DMS114 treated with DMSO at 0.1 percent for 48 hours (cell line): Measurements from ENCODE around the gene CACNA1E.

ENCODE experiments used
- DNase-seq: peaks from one replicate; lab custom pipeline; 2025; ENCODE audit not compliant: unreplicated experiment; lab: John Stamatoyannopoulos, UW

Gene CACNA1E

DNA sequence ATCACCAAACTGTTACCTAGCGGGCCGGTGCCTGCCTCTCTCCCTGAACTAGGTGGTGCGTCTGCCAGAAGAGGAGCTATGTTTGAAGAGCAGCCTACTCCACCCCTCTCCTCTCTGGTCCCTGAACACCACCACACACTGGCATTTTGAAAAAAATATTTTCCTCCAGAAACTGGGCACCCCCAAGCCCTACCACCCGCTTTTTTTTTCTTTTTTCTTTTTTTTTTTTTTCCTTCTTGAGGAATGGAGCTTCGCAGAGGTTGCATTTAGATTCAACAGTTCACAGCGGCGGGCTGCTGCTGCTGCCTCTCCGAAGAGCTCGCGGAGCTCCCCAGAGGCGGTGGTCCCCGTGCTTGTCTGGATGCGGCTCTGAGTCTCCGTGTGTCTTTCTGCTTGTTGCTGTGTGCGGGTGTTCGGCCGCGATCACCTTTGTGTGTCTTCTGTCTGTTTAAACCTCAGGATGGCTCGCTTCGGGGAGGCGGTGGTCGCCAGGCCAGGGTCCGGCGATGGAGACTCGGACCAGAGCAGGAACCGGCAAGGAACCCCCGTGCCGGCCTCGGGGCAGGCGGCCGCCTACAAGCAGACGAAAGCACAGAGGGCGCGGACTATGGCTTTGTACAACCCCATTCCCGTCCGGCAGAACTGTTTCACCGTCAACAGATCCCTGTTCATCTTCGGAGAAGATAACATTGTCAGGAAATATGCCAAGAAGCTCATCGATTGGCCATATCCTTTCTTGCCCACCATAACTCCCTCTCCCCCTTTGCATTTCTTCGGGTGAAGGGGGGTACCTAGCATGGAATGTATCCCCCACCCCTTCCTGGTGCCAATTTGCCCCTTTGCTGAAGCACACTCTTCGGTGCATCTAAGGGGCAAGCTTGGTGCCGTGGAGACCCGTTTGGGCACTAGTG, at the start of gene CACNA1E:
CACNA1E (plus strand) TSS at position 233 of the 911 bp plus-strand sequence; CDS start at position 461, 228 bp downstream.
- DNase-seq, result no peak

- DNase-seq, result no peak
Measured at GRCh38 chr1:181433931-181434330, 49.4 kb upstream of the CACNA1E start.

DNA sequence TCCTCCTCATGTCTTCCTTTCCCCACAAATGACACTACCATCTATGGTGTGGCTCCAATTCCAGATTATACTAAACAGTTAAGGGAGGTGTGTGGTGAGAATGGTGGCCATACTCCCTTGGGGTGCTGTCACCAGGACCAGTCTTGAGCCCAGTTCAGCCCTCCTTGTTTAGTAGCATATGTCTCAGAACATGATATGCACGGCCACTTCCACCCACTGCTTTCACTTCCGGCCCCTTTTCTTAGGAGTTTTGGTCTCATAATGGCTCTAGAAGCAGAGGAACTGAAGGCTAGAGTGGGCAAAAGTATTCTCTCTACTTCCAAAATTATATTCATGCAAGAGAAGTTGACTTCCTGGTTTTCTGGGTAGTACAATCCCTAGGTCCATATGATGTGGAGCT, 45.3 kb upstream of the CACNA1E start:
- DNase-seq, result no peak

DNA sequence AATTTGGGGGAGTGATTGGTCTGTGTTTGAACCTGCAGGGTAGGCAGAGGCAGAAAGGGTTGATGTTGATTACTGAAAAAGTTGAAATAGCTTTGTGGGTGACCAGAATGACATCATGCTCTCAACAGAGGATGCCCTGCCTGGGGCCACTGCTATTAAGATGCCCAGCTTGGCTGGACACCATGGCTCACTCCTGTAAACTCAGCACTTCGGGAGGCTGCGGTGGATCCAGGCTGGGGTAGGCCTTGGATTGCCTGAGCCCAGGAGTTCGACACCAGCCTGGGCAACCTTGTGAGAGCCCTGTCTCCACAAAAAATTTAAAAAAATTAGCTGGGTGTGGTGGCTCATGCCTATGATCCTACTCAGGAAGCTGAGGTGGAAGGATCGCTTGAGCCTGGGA, 42.8 kb upstream of the CACNA1E start:
- DNase-seq, result no peak

- no peak for DNase-seq
Measured at GRCh38 chr1:181442181-181442525, 41.2 kb upstream of the CACNA1E start.

GRCh38 chr1:181443231-181443853, 40.0 kb upstream of the CACNA1E start:
- DNase-seq, result no peak

- no peak for DNase-seq
Measured at GRCh38 chr1:181445436-181445835, 37.9 kb upstream of the CACNA1E start.

DNA sequence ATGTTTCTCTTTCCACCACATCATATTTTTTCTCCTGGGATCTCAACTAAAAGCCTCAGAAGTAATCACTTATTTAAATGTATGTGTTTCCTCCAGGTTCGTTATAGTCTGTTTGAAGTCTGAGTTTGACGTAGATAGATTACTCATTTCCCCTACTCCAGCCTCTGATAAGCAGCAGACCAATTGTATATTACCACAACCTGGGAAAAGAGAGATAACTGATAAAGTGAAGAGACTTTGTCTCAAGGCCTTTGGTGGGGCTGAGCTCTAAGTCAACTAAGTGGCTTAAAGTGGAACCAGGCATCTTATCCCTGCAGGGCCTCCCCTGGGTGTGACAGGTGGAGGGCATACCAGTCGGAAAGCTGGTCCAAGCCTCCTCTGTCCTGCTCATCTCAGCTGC, 34.9 kb upstream of the CACNA1E start:
- no peak for DNase-seq

DNA sequence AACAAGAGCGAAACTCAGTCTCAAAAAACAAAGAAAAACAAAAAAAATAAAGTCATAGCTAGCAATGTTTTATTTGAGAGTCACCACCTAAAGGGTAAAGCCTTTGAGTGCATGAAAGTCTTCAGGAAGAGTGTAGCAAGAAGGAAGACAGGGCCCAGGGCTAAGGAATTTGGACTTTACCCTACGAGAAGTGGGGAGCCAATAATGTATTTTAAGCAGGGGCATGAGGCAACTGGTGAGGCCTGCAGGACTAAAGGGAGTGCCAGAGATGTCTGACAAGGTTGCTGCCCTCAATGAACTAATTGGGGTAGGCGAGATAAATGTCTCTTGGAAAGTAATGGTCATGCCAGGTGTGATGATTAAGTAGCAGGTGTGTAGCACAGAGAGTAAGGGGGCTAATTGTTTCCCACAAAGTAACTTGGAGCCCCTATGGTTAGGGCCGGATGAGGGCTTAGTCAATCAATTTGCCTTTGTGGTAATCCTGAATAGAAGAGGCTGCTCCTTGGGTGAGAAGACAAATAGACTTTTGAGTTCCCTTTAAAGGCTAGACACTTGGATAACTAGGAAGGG, 31.6 kb upstream of the CACNA1E start:
- no peak for DNase-seq

DNA sequence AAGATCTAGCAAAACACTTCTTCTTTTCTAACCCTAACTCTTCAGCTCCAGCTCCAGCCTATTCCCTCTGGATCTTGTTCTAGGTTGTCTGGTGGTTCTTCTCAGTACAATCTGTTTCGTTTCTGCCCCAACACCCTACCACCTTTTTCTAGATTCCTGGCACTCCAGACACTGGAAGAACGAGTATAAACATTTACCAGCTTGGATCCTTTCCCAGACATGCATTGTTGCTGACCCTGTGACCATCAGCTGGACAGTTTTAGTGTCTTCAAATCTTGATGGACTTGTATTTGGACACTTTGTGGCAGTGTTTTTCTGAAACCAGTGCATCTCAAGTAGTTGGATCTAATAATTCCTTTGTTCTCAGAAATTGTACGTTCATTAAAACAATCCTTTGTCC, 30.6 kb upstream of the CACNA1E start:
- DNase-seq, result no peak

DNA sequence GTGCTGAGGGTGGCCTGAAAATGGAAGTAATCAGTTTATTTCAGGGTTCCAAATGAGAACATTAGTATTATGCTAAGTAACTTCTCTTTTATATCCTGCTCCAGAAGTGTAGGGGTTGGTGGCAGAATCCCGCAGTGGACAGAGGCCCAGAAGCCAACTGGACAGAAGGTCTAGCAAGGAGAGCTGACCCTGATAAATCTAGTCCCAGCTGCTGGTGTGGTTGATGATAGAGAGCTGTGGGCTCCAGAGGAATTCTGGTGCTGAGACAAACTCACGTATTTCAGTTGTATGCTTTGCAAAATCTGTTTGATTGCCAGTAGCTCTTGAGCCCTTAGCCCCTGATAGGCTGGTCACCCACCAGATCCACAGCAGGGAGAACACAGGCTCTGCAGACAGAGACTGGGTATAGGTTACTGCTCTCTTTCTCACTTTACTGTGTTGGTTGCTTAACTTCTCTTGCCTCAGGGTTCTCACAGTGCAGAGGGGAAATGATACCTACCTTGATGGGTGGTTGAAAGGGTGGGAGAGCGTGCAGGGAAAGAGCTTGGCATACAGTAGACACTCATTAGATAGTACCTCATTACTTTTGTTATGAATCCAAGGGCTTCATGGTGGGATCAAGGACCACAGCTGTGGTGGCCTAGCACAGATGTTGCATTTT, 29.6 kb upstream of the CACNA1E start:
- DNase-seq, result no peak

DNA sequence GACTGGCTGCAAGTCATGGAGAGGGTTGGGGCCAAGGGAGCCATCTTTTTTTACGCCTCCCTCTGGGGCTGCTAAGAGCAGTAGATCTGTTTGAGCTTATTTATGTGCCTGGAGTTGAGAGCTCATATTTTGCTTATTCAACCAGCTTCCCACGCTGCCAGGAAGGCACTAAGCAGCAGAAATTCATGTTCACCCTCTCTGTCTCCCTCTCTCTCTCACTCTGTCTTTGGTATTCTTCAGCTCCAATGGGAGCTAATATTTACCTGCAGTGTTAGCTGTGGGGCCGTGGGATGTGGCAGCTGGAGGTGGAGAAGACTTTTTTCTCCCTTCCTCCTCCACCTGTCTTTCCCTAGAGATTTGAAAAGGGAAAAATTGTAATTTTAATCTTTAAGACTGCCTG, 26.8 kb upstream of the CACNA1E start:
- no peak for DNase-seq

- DNase-seq, result no peak
Measured at GRCh38 chr1:181458419-181458818, 24.9 kb upstream of the CACNA1E start.

- DNase-seq, result no peak
Measured at GRCh38 chr1:181459067-181459466, 24.2 kb upstream of the CACNA1E start.

DNA sequence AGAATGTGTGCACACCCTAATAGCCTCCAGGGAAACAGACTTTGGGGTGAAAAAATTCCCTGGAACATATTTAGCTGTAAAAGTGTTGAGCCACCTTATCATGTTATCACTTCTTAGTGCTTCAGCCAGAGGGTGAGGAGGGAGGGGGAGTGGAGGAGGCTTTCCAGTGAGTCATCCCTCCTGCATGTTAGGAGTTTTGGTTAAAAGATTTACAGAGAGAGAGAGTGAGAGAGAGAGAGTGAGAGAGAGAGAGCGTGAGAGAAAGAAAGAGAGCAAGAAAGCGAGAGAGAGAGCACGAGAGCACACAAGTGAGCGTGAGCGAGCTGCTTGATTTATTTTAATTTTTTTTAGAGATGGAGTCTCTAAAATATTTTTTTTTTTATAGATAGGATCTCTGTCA, 13.5 kb upstream of the CACNA1E start:
- DNase-seq, result no peak

- no peak for DNase-seq
Measured at GRCh38 chr1:181475580-181475979, 7.7 kb upstream of the CACNA1E start.

DNA sequence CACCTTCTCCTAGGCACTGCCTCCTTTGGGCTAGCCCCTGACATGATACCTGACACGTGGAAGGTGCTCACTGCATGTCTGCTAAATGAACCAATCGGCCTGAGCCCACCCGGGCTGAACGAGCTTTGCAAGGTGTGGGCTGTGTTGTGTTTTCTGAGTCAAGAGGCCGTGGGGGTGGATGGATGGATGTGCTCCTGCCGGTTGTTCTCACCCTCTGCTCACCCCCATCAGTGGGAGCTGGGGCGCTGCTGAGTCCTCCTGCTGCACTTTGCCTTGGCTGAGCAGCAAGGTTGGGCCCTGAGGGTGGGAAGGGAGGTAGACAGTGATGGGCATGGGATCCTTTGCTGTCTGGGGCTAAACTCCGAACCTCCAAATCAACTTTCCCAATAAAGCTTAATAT, 6.7 kb upstream of the CACNA1E start:
- DNase-seq, result no peak

GRCh38 chr1:181478306-181478705, 5.0 kb upstream of the CACNA1E start:
- DNase-seq, result no peak

DNA sequence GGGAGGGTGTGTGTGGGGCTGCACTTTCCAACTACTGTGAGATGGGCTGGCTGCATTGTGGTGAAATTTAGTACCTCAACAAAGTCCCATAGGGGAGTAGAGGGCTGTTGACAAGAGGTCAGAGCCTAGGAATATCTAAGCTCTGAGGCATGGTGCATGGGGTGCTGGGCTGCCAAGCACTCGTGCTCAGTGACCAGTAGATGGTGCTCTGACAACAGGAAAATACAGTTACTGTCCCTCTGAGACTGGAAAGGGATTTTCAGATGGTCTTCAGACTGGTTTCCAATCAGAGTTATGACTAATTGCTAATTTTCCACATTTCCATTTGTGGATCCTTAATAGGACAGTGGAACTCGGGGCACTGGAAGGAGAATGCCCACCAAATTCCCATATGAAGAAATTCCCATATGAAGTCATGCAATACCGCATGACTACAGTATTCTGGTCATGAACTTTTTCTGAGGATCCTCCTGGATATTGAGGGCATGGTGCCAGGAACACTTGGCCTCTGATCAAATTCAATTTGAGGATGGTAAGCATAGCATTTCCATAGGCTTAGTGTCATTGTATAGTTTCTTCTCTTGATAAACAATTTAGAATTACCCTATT, 4.1 kb upstream of the CACNA1E start:
- DNase-seq, result peak; percentile 42

DNA sequence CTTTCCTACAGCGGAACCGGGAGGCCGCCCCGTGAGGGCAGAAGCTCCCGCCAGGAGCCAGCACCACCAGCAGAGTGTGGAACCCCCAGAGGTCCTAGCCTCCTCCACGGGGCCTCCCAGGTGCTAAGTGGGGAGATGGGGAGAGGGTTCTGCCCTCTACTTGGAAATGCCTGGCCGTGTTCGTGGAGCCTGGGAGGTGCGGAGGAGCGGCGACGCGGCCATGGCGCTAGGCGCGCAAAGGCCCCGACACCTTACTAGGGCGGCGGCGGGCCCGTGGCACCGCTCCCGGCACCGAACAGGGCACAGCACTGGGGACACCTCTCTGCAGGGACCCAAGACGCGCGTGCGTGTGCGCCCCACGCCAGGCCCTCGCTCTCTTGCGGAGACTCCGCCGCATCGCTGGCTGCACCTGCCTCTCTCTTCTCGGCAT, 1.3 kb upstream of the CACNA1E start:
- DNase-seq, result no peak
